PC-3 (cell line): ENCODE results near the gene INMT. TPM values are rescaled to one million over a fixed set of nuclear protein-coding genes. Genes with fewer than 3 reads are reported as not detected.
A peak's percentile ranks its signal among the peaks of the same experiment; 100 is the strongest.
"Not testable (repeated sequence)": the region's sequence is repeated elsewhere in the genome, so short reads cannot be mapped to it uniquely, and the experiment has no call there.

Source experiments
- ATAC-seq: fragments of 200-7000 bp; cut with Tn5 transposase; 2 replicates; pipeline ENCODE4 v1.9.1; 2020; ENCODE audit warnings: mild to moderate bottlenecking, moderate library complexity
- BruUV-seq: library from RNA; stranded (reverse); fragments of 400-500 nt; replicated peaks from 2 replicates; lab custom pipeline; 2021; lab: Mats Ljungman, UMichigan
- CTCF ChIA-PET: fragments of 300-600 bp; sonication (Branson Sonifier 250); formaldehyde crosslinking; loops from one replicate; lab custom pipeline; 2022; ENCODE audit warnings: antibody characterized with exemption; lab: Charles Lee
- POLR2A ChIA-PET: fragments of 300-600 bp; sonication (Branson Sonifier 250); formaldehyde crosslinking; loops from one replicate; lab custom pipeline; 2022; ENCODE audit warnings: antibody characterized with exemption; ENCODE audit not compliant: unreplicated experiment; lab: Charles Lee
- DNase-seq: peaks from one replicate; pipeline ENCODE4 v3.0.0-alpha.2; 2015
- H2AFZ ChIP-seq: fragments of 300-600 bp; sonication (generic); 2 replicates; pipeline ENCODE4 v1.6.0; 2016; ENCODE audit warnings: antibody characterized with exemption, low read length
- H3F3A ChIP-seq: fragments of 300-600 bp; sonication (generic); one replicate; pipeline ENCODE4 v1.6.0; 2017; ENCODE audit warnings: antibody characterized with exemption, low read length, control low read depth, mild to moderate bottlenecking; ENCODE audit not compliant: unreplicated experiment
- H3K27ac ChIP-seq: fragments of 300-600 bp; sonication (generic); 2 replicates; pipeline ENCODE4 v1.5.1; 2016; ENCODE audit warnings: mild to moderate bottlenecking, low read length
- H3K27me3 ChIP-seq: fragments of 300-600 bp; sonication (generic); 2 replicates; pipeline ENCODE4 v1.6.1; 2016; ENCODE audit warnings: low read length, mixed read lengths
- H3K36me3 ChIP-seq: fragments of 300-600 bp; sonication (generic); 2 replicates; pipeline ENCODE4 v1.6.1; 2016; ENCODE audit warnings: low read depth, mixed run types, low read length, mixed read lengths
- H3K4me1 ChIP-seq: fragments of 300-600 bp; sonication (generic); 2 replicates; pipeline ENCODE4 v1.5.1; 2016; ENCODE audit warnings: low read length; ENCODE audit not compliant: insufficient read depth
- H3K4me2 ChIP-seq: fragments of 300-600 bp; sonication (generic); 2 replicates; pipeline ENCODE4 v1.6.0; 2016; ENCODE audit warnings: low read length
- H3K4me3 ChIP-seq: fragments of 300-600 bp; sonication (generic); 2 replicates; pipeline ENCODE4 v1.5.1; 2016; ENCODE audit warnings: mild to moderate bottlenecking, low read length, mixed read lengths
- H3K79me2 ChIP-seq: fragments of 300-600 bp; sonication (generic); 2 replicates; pipeline ENCODE4 v1.6.1; 2017; ENCODE audit warnings: low read length, mixed read lengths
- H3K9ac ChIP-seq: fragments of 300-600 bp; sonication (generic); 2 replicates; pipeline ENCODE4 v1.6.0; 2016; ENCODE audit warnings: mild to moderate bottlenecking, low read length
- H3K9me2 ChIP-seq: fragments of 300-600 bp; sonication (generic); replicated peaks from 2 replicates; pipeline ENCODE4 v1.6.1; 2016; ENCODE audit warnings: mixed run types, low read length, mixed read lengths
- H3K9me3 ChIP-seq: fragments of 300-600 bp; sonication (generic); 2 replicates; pipeline ENCODE4 v1.6.1; 2016; ENCODE audit warnings: low read length, mixed read lengths
- H4K20me1 ChIP-seq: fragments of 300-600 bp; sonication (generic); 2 replicates; pipeline ENCODE4 v1.6.1; 2016; ENCODE audit warnings: low read length, mixed read lengths
- EZH2 ChIP-seq: fragments of 300-600 bp; sonication (generic); IDR thresholded peaks from one replicate; pipeline ENCODE4 v1.6.1; 2017; ENCODE audit warnings: antibody characterized with exemption, mild to moderate bottlenecking, low read length; ENCODE audit not compliant: unreplicated experiment
- EZH2phosphoT487 ChIP-seq: fragments of 300-600 bp; sonication (generic); IDR thresholded peaks from 2 replicates; pipeline ENCODE4 v1.6.1; 2018; ENCODE audit warnings: mild to moderate bottlenecking, antibody characterized with exemption, low read length, borderline replicate concordance
- intact Hi-C: fragments of 100-400 bp; cut with micrococcal nuclease; formaldehyde crosslinking; loops from 2 replicates; pipeline ENCODE4 v1.9.0; 2023
- total RNA-seq: library from RNA; depleted of rRNA; stranded (reverse); fragments of >200 nt; gene quantifications from 2 replicates; pipeline ENCODE4 v1.2.3, GENCODE V29; 2014
- TF ChIP-seq, protein P1 (sequence below): fragments of 300-600 bp; sonication (generic); conservative IDR thresholded peaks from 2 replicates; pipeline ENCODE4 v1.5.1; 2017; ENCODE audit warnings: antibody characterized with exemption, low read depth, mild to moderate bottlenecking, low read length

Gene INMT
- total RNA-seq, 1 experiment from 2014 or later, result not detected

- H3K4me3 ChIP-seq, result no peak overlapping the region
- TF ChIP-seq, protein P1, sequence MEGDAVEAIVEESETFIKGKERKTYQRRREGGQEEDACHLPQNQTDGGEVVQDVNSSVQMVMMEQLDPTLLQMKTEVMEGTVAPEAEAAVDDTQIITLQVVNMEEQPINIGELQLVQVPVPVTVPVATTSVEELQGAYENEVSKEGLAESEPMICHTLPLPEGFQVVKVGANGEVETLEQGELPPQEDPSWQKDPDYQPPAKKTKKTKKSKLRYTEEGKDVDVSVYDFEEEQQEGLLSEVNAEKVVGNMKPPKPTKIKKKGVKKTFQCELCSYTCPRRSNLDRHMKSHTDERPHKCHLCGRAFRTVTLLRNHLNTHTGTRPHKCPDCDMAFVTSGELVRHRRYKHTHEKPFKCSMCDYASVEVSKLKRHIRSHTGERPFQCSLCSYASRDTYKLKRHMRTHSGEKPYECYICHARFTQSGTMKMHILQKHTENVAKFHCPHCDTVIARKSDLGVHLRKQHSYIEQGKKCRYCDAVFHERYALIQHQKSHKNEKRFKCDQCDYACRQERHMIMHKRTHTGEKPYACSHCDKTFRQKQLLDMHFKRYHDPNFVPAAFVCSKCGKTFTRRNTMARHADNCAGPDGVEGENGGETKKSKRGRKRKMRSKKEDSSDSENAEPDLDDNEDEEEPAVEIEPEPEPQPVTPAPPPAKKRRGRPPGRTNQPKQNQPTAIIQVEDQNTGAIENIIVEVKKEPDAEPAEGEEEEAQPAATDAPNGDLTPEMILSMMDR, result no peak
- no peak for TF ChIP-seq EZH2phosphoT487
- no TSS peak for BruUV-seq
- DNase-seq, result peak; percentile 67
- no peaks in the 10 kb centered on the region for H3K36me3 ChIP-seq
- no peak overlapping the region for H2AFZ ChIP-seq
- H3K9me3 ChIP-seq, result no peaks in the 10 kb centered on the region
- ChIA-PET CTCF (no interaction called here), POLR2A (no interaction called here)
- H3K79me2 ChIP-seq, result no peaks in the 10 kb centered on the region
- ATAC-seq, result peak; percentile 95
- H3K9me2 ChIP-seq, result no peaks in the 10 kb centered on the region
- H3F3A ChIP-seq, result no peaks in the 10 kb centered on the region
- intact Hi-C loops, result no loop called here
- H4K20me1 ChIP-seq, result no peaks in the 10 kb centered on the region
- H3K4me1 ChIP-seq, result no peaks in the 10 kb centered on the region; the same call in 1 of the 2 replicates
- no peak overlapping the region for H3K4me2 ChIP-seq
- H3K9ac ChIP-seq, result no peak overlapping the region
- H3K27me3 ChIP-seq, result peaks cover 18% of the 10 kb centered on the region; the same call in 1 of the 2 replicates
- no peak overlapping the region for H3K27ac ChIP-seq
Observed at GRCh38 chr7:30717181-30717580, 34.8 kb upstream of the INMT start.

DNA sequence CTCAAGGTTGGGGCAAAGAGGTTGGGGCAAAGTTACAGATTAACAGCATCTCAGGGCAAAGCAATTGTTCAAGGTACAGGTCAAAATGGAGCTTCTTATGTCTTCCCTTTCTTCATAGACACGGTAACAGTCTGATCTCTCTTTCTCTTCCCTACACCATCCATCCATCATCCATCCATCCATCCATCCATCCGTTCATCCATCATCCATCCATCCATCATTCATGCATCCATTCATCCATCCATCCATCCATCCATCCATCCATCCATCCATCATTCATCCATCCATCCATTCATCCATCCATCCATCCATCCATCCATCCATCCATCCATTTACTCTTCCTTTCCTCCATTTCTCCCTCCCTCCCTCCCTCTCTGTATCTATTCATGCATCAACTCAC lies 32.5 kb upstream of the INMT start:
- H3K36me3 ChIP-seq, H3K4me1 ChIP-seq, ATAC-seq, H3K9me2 ChIP-seq, POLR2A ChIA-PET, DNase-seq, H3K4me2 ChIP-seq, H3F3A ChIP-seq, intact Hi-C loops, H3K27ac ChIP-seq, H3K9me3 ChIP-seq, H3K79me2 ChIP-seq, H3K9ac ChIP-seq, CTCF ChIA-PET, H3K4me3 ChIP-seq, H4K20me1 ChIP-seq, H2AFZ ChIP-seq, BruUV-seq: not testable (repeated sequence)
- peaks cover 24% of the 10 kb centered on the region for H3K27me3 ChIP-seq

GRCh38 chr7:30721211-30721610 lies 30.7 kb upstream of the INMT start:
- H3K9me2 ChIP-seq, result no peaks in the 10 kb centered on the region
- H3F3A ChIP-seq, result no peaks in the 10 kb centered on the region
- TF ChIP-seq EZH2phosphoT487 (no peak), EZH2 (no peak)
- TF ChIP-seq, protein P1, result no peak
- no peaks in the 10 kb centered on the region for H4K20me1 ChIP-seq
- no peak overlapping the region for H2AFZ ChIP-seq
- no peak overlapping the region for H3K4me2 ChIP-seq
- no peaks in the 10 kb centered on the region for H3K9me3 ChIP-seq
- H3K36me3 ChIP-seq, result no peaks in the 10 kb centered on the region
- H3K4me1 ChIP-seq, result no peaks in the 10 kb centered on the region; the same call in 1 of the 2 replicates
- ATAC-seq (no peak), DNase-seq (no peak)
- H3K4me3 ChIP-seq, result no peak overlapping the region
- no peak overlapping the region for H3K9ac ChIP-seq
- intact Hi-C loops, result no loop called here
- CTCF ChIA-PET, result no interaction called here
- peaks cover 35% of the 10 kb centered on the region for H3K27me3 ChIP-seq
- POLR2A ChIA-PET, result no interaction called here
- no peak overlapping the region for H3K27ac ChIP-seq
- no TSS peak for BruUV-seq
- H3K79me2 ChIP-seq, result no peaks in the 10 kb centered on the region
